Measurements from ENCODE around the gene POMGNT1.

GRCh38 chr1:46218443-46218842, 20.2 kb upstream of the POMGNT1 start:
- TF ChIP-seq TAF1 (IDR thresholded peaks at IDR 0.05; ENCODE audit: low read depth) = no peak
- no peak for TF ChIP-seq CTCF (IDR thresholded peaks at IDR 0.05; ENCODE audit: poor library complexity, severe bottlenecking)

Measured in neural cell (in vitro differentiated cells).